Trophoblast cell (in vitro differentiated cells and primary cell): Measurements from ENCODE around the gene SMIM28.
"Not testable (repeated sequence)": the region's sequence is repeated elsewhere in the genome, so short reads cannot be mapped to it uniquely, and the experiment has no call there.

Source experiments
- DNase-seq, 2 donors: peaks; one replicate each; pipeline ENCODE4 v3.0.0-alpha.2; 2016
- H2AFZ ChIP-seq: 2 replicates; pipeline ENCODE4 v1.6.1; 2013; ENCODE audit warnings: low read length, moderate library complexity, mild to moderate bottlenecking; ENCODE audit not compliant: insufficient read depth, poor library complexity
- H2AK5ac ChIP-seq: 2 replicates; pipeline ENCODE4 v1.6.1; 2013; ENCODE audit warnings: mild to moderate bottlenecking, low read length
- H2BK120ac ChIP-seq: 2 replicates; pipeline ENCODE4 v1.6.1; 2013; ENCODE audit warnings: low read length, mild to moderate bottlenecking, moderate library complexity; ENCODE audit not compliant: insufficient read depth, poor library complexity
- H2BK12ac ChIP-seq: 2 replicates; pipeline ENCODE4 v1.6.1; 2013; ENCODE audit warnings: mild to moderate bottlenecking, low read length, moderate library complexity
- H2BK5ac ChIP-seq: 2 replicates; pipeline ENCODE4 v1.6.1; 2013; ENCODE audit warnings: low read length, low read depth, moderate library complexity, mild to moderate bottlenecking; ENCODE audit not compliant: poor library complexity
- H3K14ac ChIP-seq: 2 replicates; pipeline ENCODE4 v1.6.1; 2013; ENCODE audit warnings: mild to moderate bottlenecking, low read length
- H3K18ac ChIP-seq: 2 replicates; pipeline ENCODE4 v1.6.1; 2013; ENCODE audit warnings: mild to moderate bottlenecking, low read length
- H3K23ac ChIP-seq: 2 replicates; pipeline ENCODE4 v1.6.1; 2013; ENCODE audit warnings: low read length
- H3K27ac ChIP-seq: 2 replicates; pipeline ENCODE4 v1.5.1; 2013; ENCODE audit warnings: low read depth, mild to moderate bottlenecking, inconsistent platforms, low read length, moderate library complexity
- H3K27me3 ChIP-seq: 2 replicates; pipeline ENCODE4 v1.6.1; 2013; ENCODE audit warnings: inconsistent platforms, mild to moderate bottlenecking, low read length, moderate library complexity; ENCODE audit not compliant: insufficient read depth
- H3K36me3 ChIP-seq, 2 experiments: 1 replicate in 1 of 2; 2 replicates in 1 of 2; pipeline ENCODE4 v1.6.1; 2013; ENCODE audit warnings: low read length in 2 of 2, mild to moderate bottlenecking in 2 of 2, moderate library complexity in 1 of 2; ENCODE audit not compliant: insufficient read depth in 2 of 2, control insufficient read depth in 1 of 2
- H3K4ac ChIP-seq: 2 replicates; pipeline ENCODE4 v1.6.1; 2013; ENCODE audit warnings: low read depth, mild to moderate bottlenecking, low read length, moderate library complexity
- H3K4me1 ChIP-seq, 2 experiments: 1 replicate in 1 of 2; 2 replicates in 1 of 2; pipeline ENCODE4 v1.6.1; 2013; ENCODE audit warnings: low read length in 2 of 2, mild to moderate bottlenecking in 2 of 2, moderate library complexity in 1 of 2; ENCODE audit not compliant: insufficient read depth in 2 of 2, control insufficient read depth in 1 of 2
- H3K4me2 ChIP-seq: 2 replicates; pipeline ENCODE4 v1.6.1; 2013; ENCODE audit warnings: inconsistent platforms, mild to moderate bottlenecking, low read length, moderate library complexity
- H3K4me3 ChIP-seq: 2 replicates; pipeline ENCODE4 v1.5.1; 2013; ENCODE audit warnings: mild to moderate bottlenecking, low read depth, low read length, inconsistent platforms
- H3K79me1 ChIP-seq: one replicate; pipeline ENCODE4 v1.6.1; 2013; ENCODE audit warnings: low read length
- H3K79me2 ChIP-seq: 2 replicates; pipeline ENCODE4 v1.6.1; 2013; ENCODE audit warnings: low read length, mild to moderate bottlenecking; ENCODE audit not compliant: control insufficient read depth, insufficient read depth, poor library complexity
- H3K9ac ChIP-seq: 2 replicates; pipeline ENCODE4 v1.6.1; 2013; ENCODE audit warnings: mild to moderate bottlenecking, low read length
- H3K9me3 ChIP-seq: 2 replicates; pipeline ENCODE4 v1.6.1; 2013; ENCODE audit warnings: low read depth, mild to moderate bottlenecking, control low read depth, inconsistent platforms, low read length; ENCODE audit not compliant: insufficient read depth
- H4K12ac ChIP-seq: 2 replicates; pipeline ENCODE4 v1.6.1; 2013; ENCODE audit warnings: low read depth, mild to moderate bottlenecking, low read length, moderate library complexity
- H4K8ac ChIP-seq: 2 replicates; pipeline ENCODE4 v1.6.1; 2013; ENCODE audit warnings: low read depth, mild to moderate bottlenecking, low read length, moderate library complexity
- H4K91ac ChIP-seq: one replicate; pipeline ENCODE4 v1.6.1; 2013; ENCODE audit warnings: low read depth, mild to moderate bottlenecking, low read length, moderate library complexity
- WGBS: extraction: QIAGEN DNeasy Blood & Tissue Kit; methylation state at CpG from one replicate; pipeline ENCODE4 v1.1.7; 2013; ENCODE audit warnings: missing lambda C conversion rate; ENCODE audit not compliant: insufficient read length, insufficient coverage; ENCODE audit errors: extremely low coverage; 5-methylcytosine and 5-hydroxymethylcytosine counted together

The SMIM28 gene

DNA sequence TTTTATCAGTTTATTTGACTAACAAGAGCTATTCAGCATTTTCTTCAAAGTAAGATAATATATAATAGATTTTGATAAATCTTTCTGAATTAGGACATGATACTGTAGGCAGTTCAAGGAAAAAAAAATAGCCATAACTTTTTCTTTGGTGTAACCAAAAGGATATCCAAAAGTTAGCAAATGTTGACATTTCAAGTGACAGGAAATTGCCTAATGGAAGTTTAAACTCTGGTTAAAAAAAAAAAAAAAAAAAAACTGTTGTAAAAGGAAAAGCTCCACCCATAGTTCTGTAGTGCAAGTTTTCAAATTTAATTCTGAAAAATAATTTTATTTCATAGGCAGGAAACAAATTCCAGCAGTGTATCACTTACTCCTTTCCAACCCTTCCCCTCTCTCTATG lies 45.2 kb downstream of the SMIM28 start:
- no peaks in the 10 kb centered on the region for H3K79me2 ChIP-seq
- H3K4me2 ChIP-seq: no peak overlapping the region
- H2BK12ac ChIP-seq: no peak overlapping the region
- H4K91ac ChIP-seq: no peak overlapping the region
- no peak overlapping the region for H2BK120ac ChIP-seq
- H3K4me3 ChIP-seq: no peak overlapping the region
- no peak overlapping the region for H3K4ac ChIP-seq
- H2AK5ac ChIP-seq: no peak overlapping the region
- H3K4me1 ChIP-seq: no peaks in the 10 kb centered on the region
- H2BK5ac ChIP-seq: no peak overlapping the region
- H3K14ac ChIP-seq: no peak overlapping the region
- H4K12ac ChIP-seq: no peak overlapping the region
- H3K23ac ChIP-seq: no peak overlapping the region
- no peak overlapping the region for H4K8ac ChIP-seq
- no peaks in the 10 kb centered on the region for H3K79me1 ChIP-seq
- H3K9me3 ChIP-seq: no peaks in the 10 kb centered on the region
- H3K27me3 ChIP-seq: no peaks in the 10 kb centered on the region
- H3K9ac ChIP-seq: no peak overlapping the region
- no peak overlapping the region for H3K18ac ChIP-seq
- DNase-seq: no peak
- H3K27ac ChIP-seq: no peak overlapping the region
- H3K36me3 ChIP-seq: peaks cover 23 to 31% of the 10 kb centered on the region in 2 experiments
- no peak overlapping the region for H2AFZ ChIP-seq

DNA sequence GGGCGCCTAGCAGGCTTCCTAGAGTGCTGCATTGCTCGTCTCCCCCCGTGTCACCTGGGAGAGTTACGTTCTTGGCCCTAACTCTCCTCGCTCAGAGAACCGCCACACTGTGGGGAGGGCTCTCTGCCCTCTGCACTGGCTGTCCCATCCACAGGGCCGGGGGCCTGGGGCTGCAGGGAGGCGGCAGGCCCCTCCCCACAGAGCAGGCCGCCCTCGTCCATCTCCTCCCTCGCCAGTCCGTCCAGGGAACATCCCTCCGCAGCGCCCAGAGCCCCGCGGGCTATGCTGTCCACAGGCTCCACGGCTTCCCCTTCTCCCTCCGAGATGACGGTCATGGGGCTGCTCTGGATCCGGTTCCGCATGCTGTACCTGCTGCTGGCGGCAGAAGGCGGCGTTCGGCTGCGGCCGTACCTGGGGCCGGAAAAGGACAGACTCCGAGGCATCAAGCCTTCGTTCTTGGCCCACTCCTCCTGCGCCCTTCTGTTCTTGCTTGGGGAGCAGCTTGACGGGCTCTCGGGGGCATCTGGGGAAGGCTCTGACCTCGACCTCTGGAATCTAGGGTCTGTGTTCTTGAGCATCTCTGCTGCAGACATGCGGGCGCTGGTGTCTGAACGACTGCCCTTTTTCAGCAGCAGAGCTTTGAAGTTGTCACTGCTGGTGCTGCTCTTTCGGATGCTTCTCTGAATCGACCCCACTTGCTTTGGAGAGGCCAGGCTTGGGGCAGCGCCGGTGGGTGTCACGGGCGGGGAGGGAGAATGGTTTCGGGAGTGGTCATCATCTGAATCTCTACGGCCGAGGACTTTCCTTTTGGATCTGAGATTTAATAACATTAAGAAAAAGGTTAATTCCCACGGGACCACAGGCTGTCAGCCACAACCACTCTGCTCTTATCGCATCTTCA lies 46.5 kb downstream of the SMIM28 start:
- H3K27ac ChIP-seq: no peak overlapping the region
- no peak overlapping the region for H2BK12ac ChIP-seq
- no peak overlapping the region for H4K91ac ChIP-seq
- H4K12ac ChIP-seq: no peak overlapping the region
- no peak overlapping the region for H3K14ac ChIP-seq
- no peak for DNase-seq
- no peaks in the 10 kb centered on the region for H3K79me2 ChIP-seq
- H2BK120ac ChIP-seq: no peak overlapping the region
- no peak overlapping the region for H2AFZ ChIP-seq
- H3K4me2 ChIP-seq: no peak overlapping the region
- no peak overlapping the region for H3K23ac ChIP-seq
- no peak overlapping the region for H3K4me3 ChIP-seq
- no peak overlapping the region for H3K4ac ChIP-seq
- no CpG with 5 or more reads among the region's 48 CpGs for WGBS
- no peak overlapping the region for H3K9ac ChIP-seq
- no peaks in the 10 kb centered on the region for H3K79me1 ChIP-seq
- H3K27me3 ChIP-seq: no peaks in the 10 kb centered on the region
- no peak overlapping the region for H4K8ac ChIP-seq
- no peak overlapping the region for H2BK5ac ChIP-seq
- no peak overlapping the region for H3K18ac ChIP-seq
- peaks cover 23 to 27% of the 10 kb centered on the region in 2 experiments for H3K36me3 ChIP-seq
- no peaks in the 10 kb centered on the region for H3K4me1 ChIP-seq
- no peak overlapping the region for H2AK5ac ChIP-seq
- H3K9me3 ChIP-seq: no peaks in the 10 kb centered on the region

DNA sequence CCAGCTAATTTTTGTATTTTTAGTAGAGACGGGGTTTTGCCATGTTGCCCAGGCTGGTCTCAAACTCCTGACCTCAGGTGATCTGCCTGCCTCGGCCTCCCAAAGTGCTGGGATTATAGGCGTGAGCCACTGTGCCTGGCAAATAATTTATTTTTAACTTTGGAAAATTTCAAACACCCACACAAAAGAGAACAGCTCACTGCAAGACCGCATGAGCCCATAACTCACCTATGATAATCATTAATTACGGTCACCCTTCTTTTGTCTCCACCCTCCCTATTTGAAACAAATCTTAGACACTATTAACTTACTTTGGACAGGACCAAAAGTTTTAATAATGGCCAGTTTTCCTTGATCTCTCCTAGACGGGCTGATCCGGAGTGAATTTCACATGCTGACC lies 47.6 kb downstream of the SMIM28 start:
- H4K12ac ChIP-seq, H3K79me2 ChIP-seq, H2BK120ac ChIP-seq, H3K4me1 ChIP-seq, H3K23ac ChIP-seq, H2BK12ac ChIP-seq, H3K27me3 ChIP-seq, H4K8ac ChIP-seq, H3K9me3 ChIP-seq, H2BK5ac ChIP-seq, H2AFZ ChIP-seq, H3K4ac ChIP-seq, H4K91ac ChIP-seq, H3K18ac ChIP-seq, H3K27ac ChIP-seq, H2AK5ac ChIP-seq, H3K9ac ChIP-seq, H3K14ac ChIP-seq, H3K4me2 ChIP-seq, H3K79me1 ChIP-seq, DNase-seq, H3K4me3 ChIP-seq: not testable (repeated sequence)
- WGBS: no CpG with 5 or more reads among the region's 7 CpGs
- peaks cover 21 to 27% of the 10 kb centered on the region in 2 experiments for H3K36me3 ChIP-seq

- H4K91ac ChIP-seq: no peak overlapping the region
- WGBS: no CpG with 5 or more reads among the region's 5 CpGs
- no peak overlapping the region for H4K12ac ChIP-seq
- H2BK5ac ChIP-seq: no peak overlapping the region
- H3K14ac ChIP-seq: no peak overlapping the region
- no peak overlapping the region for H2BK120ac ChIP-seq
- H3K79me2 ChIP-seq: no peaks in the 10 kb centered on the region
- no peaks in the 10 kb centered on the region for H3K27me3 ChIP-seq
- H2BK12ac ChIP-seq: no peak overlapping the region
- H3K4me3 ChIP-seq: no peak overlapping the region
- peaks cover 28 to 34% of the 10 kb centered on the region in 2 experiments for H3K36me3 ChIP-seq
- DNase-seq: no peak
- H2AFZ ChIP-seq: no peak overlapping the region
- no peaks in the 10 kb centered on the region for H3K79me1 ChIP-seq
- no peak overlapping the region for H3K23ac ChIP-seq
- no peaks in the 10 kb centered on the region for H3K9me3 ChIP-seq
- no peak overlapping the region for H3K4ac ChIP-seq
- H4K8ac ChIP-seq: no peak overlapping the region
- H3K4me2 ChIP-seq: no peak overlapping the region
- no peak overlapping the region for H3K9ac ChIP-seq
- no peaks in the 10 kb centered on the region for H3K4me1 ChIP-seq
- H3K27ac ChIP-seq: no peak overlapping the region
- no peak overlapping the region for H3K18ac ChIP-seq
- no peak overlapping the region for H2AK5ac ChIP-seq
Measured at GRCh38 chr6:138426500-138427123, 48.9 kb downstream of the SMIM28 start.
